Stimulated activated naive CD8-positive, alpha-beta T cell treated with anti-CD3 and anti-CD28 coated beads, Interleukin-15, amount 100 ng/mL, for 72 hours (primary cell): ENCODE measurements around the gene FGFBP1.

Source experiments
- ATAC-seq: fragments of 150-1000 bp; cut with Tn5 transposase; 2 replicates; pipeline ENCODE4 v1.10.0; 2021; ENCODE audit warnings: mild to moderate bottlenecking, moderate library complexity
- DNase-seq, 2 donors: peaks; one replicate each; pipeline ENCODE4 v3.0.0; 2021 to 2022
- H3K27ac Mint-ChIP-seq, 2 donors: one replicate each; pipeline ENCODE4 v1.8.0; 2022; ENCODE audit warnings: mild to moderate bottlenecking in 2 of 2, mixed read lengths in 2 of 2, moderate library complexity in 2 of 2
- H3K27me3 Mint-ChIP-seq: one replicate; pipeline ENCODE4 v1.8.0; 2022; ENCODE audit warnings: mixed read lengths
- H3K4me1 Mint-ChIP-seq: one replicate; pipeline ENCODE4 v1.8.0; 2022; ENCODE audit warnings: mild to moderate bottlenecking, mixed read lengths
- H3K4me3 Mint-ChIP-seq, 2 donors: one replicate each; pipeline ENCODE4 v1.8.0; 2022; ENCODE audit warnings: mild to moderate bottlenecking in 2 of 2, mixed read lengths in 2 of 2, moderate library complexity in 1 of 2
- H3K9me3 Mint-ChIP-seq, 2 donors: one replicate each; pipeline ENCODE4 v1.8.0; 2022; ENCODE audit warnings: mixed read lengths in 2 of 2

FGFBP1 gene

DNA sequence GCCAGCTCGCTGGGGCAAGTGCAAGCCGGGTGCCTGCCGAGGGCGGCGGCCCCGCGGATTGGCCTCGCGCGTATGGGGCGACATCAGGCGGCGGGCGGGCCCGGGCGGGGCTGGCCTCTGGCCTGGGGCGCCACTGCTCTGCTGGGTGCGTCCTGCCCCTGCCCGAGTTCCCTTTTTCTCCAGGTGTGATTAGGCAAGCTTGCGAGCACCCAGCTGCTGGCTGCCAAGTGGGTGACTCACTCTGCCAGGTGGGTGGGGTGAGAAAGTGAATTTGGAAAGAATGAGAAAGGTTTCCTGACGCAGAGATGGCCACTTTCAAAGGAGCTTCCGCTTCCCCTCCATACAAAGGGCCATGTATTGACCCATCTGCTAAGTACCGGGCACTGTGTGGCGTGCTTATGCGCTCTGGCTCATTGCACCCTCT is 32.5 kb downstream of the FGFBP1 start:
- peaks cover 37% of the 10 kb centered on the region for H3K27me3 Mint-ChIP-seq
- no peaks in the 10 kb centered on the region for H3K4me1 Mint-ChIP-seq
- peak in 1 of 2 donors; percentile 21 for DNase-seq
- H3K4me3 Mint-ChIP-seq, result no peak overlapping the region
- peaks cover 6 to 11% of the 10 kb centered on the region in 2 donors for H3K9me3 Mint-ChIP-seq
- ATAC-seq, result peak; percentile 70
- no peak overlapping the region for H3K27ac Mint-ChIP-seq

DNA sequence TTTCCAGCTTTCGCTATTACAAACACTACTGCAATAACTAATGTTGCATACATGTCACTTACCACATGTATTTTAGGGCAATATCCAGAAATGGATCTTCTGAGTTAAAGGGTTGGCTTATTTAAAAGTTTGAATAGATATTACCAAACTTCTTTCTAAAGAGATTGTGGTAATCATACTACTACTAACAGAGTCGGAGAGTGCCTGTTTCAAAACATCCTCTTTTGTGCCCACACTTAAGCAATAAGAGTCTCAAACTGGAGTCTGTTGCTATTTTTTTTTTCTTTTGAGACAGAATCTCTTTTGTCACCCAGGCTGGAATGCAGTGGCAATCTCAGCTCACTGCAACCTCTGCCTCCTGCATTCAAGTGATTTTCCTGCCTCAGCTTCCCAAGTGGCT is 35.8 kb downstream of the FGFBP1 start:
- Mint-ChIP-seq H3K27me3 (peaks cover 54% of the 10 kb centered on the region), H3K9me3 (peaks cover 6 to 11% of the 10 kb centered on the region in 2 donors), H3K27ac (no peak overlapping the region), H3K4me3 (no peak overlapping the region), H3K4me1 (no peaks in the 10 kb centered on the region)
- no peak for ATAC-seq
- no peak for DNase-seq

- Mint-ChIP-seq H3K4me3 (no peak overlapping the region), H3K4me1 (no peaks in the 10 kb centered on the region), H3K27me3 (peaks cover 54% of the 10 kb centered on the region), H3K27ac (no peak overlapping the region), H3K9me3 (peaks cover 6 to 11% of the 10 kb centered on the region in 2 donors)
- DNase-seq (no peak), ATAC-seq (peak; percentile 50)
Measured at GRCh38 chr4:15901998-15902397, 36.5 kb downstream of the FGFBP1 start.

DNA sequence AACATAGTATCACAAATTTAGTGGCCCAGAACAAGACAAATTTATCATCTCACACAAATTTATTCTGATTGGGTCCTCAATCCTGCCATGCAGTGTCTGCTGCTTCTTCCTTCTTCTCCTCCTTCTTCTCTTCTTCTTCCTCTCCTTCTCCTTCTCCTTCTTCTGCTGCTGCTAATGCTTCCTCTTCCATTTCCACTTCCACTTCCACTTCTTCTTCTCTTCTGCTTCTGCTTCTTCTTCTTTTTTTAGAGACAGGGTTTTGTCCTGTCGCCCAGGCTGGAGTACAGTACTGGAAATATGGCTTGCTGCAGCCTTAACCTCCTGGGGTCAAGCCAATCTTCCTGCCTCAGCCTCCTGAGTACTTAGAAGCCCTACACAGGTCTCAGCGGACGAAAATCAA is 37.5 kb downstream of the FGFBP1 start:
- peaks cover 54% of the 10 kb centered on the region for H3K27me3 Mint-ChIP-seq

DNA sequence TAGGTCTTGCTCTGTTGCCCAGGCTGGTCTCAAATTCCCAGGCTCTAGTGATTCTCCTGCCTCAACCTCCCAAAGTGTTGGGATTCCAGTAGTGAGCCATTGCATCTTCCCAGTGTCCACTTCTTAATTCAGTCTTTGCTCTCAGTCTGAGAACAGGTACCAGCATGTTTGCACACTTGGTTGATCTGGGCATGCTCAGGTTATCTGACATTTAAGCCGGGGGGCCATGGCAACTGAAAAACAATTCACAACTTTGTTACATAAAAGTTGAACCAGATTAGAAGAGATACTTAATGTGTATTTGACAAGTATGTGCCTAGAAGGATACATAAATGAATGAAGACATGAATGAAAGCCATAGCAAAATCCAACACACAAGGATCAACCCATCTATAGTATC is 39.0 kb downstream of the FGFBP1 start:
- H3K27me3 Mint-ChIP-seq, result peaks cover 52% of the 10 kb centered on the region
- ATAC-seq, result no peak
- H3K9me3 Mint-ChIP-seq, result peaks cover 2 to 5% of the 10 kb centered on the region in 2 donors
- H3K4me1 Mint-ChIP-seq, result peaks cover under 1% of the 10 kb centered on the region
- no peak for DNase-seq
- no peak overlapping the region for H3K27ac Mint-ChIP-seq
- no peak overlapping the region for H3K4me3 Mint-ChIP-seq

More for the DNA sequence above, 37.5 kb downstream of the FGFBP1 start:
- no peak for DNase-seq
- H3K9me3 Mint-ChIP-seq, result peaks cover 6 to 11% of the 10 kb centered on the region in 2 donors
- no peaks in the 10 kb centered on the region for H3K4me1 Mint-ChIP-seq
- no peak overlapping the region for H3K27ac Mint-ChIP-seq
- H3K4me3 Mint-ChIP-seq, result no peak overlapping the region
- no peak for ATAC-seq

DNA sequence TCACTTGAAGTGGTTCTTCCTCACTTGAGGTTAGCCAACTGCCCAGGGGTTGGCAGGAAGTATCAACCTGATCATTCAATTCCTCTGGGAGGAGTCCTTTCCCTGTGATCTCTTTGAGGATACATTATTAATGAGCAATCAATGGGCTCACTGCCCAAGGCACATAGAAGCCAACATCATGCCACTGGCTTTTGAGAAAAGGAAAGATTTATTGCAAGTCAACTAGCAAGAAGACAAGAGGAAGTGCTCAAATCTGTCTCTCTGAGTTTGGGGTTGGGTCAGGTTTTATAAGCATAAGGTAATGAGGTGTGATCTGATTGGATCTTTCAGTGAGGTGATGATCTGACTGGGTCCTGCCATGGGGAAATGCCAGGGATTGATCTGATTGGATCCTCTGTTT is 39.6 kb downstream of the FGFBP1 start:
- Mint-ChIP-seq H3K9me3 (no peaks in the 10 kb centered on the region), H3K4me1 (peaks cover 6% of the 10 kb centered on the region), H3K4me3 (no peak overlapping the region), H3K27ac (no peak overlapping the region), H3K27me3 (peaks cover 46% of the 10 kb centered on the region)
- ATAC-seq, result no peak
- no peak for DNase-seq

- DNase-seq (no peak), ATAC-seq (no peak)
- peaks cover 39% of the 10 kb centered on the region for H3K27me3 Mint-ChIP-seq
- no peak overlapping the region for H3K27ac Mint-ChIP-seq
- no peak overlapping the region for H3K4me3 Mint-ChIP-seq
- no peaks in the 10 kb centered on the region for H3K9me3 Mint-ChIP-seq
- peaks cover 8% of the 10 kb centered on the region for H3K4me1 Mint-ChIP-seq
Measured at GRCh38 chr4:15897577-15897976, 41.0 kb downstream of the FGFBP1 start.

- Mint-ChIP-seq H3K27ac (no peak overlapping the region), H3K9me3 (no peaks in the 10 kb centered on the region), H3K4me1 (peaks cover 26% of the 10 kb centered on the region), H3K4me3 (no peak overlapping the region), H3K27me3 (peaks cover 46% of the 10 kb centered on the region)
- DNase-seq (no peak), ATAC-seq (no peak)
Measured at GRCh38 chr4:15894921-15895916, 43.3 kb downstream of the FGFBP1 start.

- Mint-ChIP-seq H3K27ac (no peak overlapping the region), H3K27me3 (peaks cover 38% of the 10 kb centered on the region), H3K4me3 (no peak overlapping the region), H3K9me3 (no peaks in the 10 kb centered on the region), H3K4me1 (peaks cover 27% of the 10 kb centered on the region)
- no peak for DNase-seq
- ATAC-seq, result no peak
Measured at GRCh38 chr4:15894393-15894792, 44.1 kb downstream of the FGFBP1 start.

DNA sequence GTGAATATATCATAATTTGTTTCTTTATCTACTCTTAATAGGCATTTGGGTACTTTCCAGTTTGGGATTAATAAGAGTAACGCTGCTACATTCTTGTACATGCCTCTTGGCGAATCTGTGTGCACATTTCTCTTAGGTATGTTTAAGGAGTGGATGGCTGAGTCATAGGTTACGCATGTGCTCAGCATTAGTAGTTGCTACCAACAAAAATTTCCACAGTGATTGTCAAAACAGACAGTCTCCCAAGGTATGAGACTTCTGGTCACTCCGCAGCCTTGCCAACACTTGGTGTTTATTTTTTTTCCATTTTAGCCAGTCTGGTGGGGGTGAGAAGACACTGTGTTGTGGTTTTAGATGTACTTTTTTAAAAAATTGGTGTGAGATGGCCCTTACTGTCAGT is 44.6 kb downstream of the FGFBP1 start:
- no peak for ATAC-seq
- peaks cover 34% of the 10 kb centered on the region for H3K27me3 Mint-ChIP-seq
- H3K27ac Mint-ChIP-seq, result no peak overlapping the region
- no peak for DNase-seq
- H3K4me3 Mint-ChIP-seq, result no peak overlapping the region
- H3K9me3 Mint-ChIP-seq, result no peaks in the 10 kb centered on the region
- H3K4me1 Mint-ChIP-seq, result peaks cover 27% of the 10 kb centered on the region

- Mint-ChIP-seq H3K4me1 (peaks cover 33% of the 10 kb centered on the region), H3K27ac (no peak overlapping the region), H3K9me3 (no peaks in the 10 kb centered on the region), H3K27me3 (peaks cover 25% of the 10 kb centered on the region), H3K4me3 (no peak overlapping the region)
- no peak for DNase-seq
- ATAC-seq, result no peak
Measured at GRCh38 chr4:15891312-15891711, 47.2 kb downstream of the FGFBP1 start.

GRCh38 chr4:15890246-15890829 is 48.2 kb downstream of the FGFBP1 start:
- no peak for DNase-seq
- Mint-ChIP-seq H3K27ac (no peak overlapping the region), H3K9me3 (no peaks in the 10 kb centered on the region), H3K4me1 (peaks cover 33% of the 10 kb centered on the region), H3K27me3 (peaks cover 19% of the 10 kb centered on the region), H3K4me3 (no peak overlapping the region)
- ATAC-seq, result peak; percentile 59

DNA sequence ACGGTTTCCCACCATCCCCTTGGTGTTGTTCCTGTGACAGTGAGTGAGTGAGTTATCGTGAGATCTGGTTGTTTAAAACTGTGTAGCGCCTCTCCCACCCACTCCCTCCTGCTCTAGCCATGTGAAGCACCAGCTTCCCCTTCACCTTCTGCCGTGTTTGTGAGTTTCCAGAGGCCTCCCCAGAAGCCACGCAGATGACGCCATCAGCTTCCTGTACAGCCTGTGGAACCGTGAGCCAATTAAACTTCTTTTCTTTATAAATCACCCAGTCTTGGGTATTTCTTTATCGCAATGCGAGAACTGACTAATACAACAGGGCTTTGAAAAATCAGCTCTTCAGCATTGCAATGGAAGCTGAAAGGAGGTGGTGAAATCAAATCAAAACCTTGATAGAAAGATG is 50.0 kb downstream of the FGFBP1 start:
- DNase-seq (no peak), ATAC-seq (no peak)
- Mint-ChIP-seq H3K27me3 (peaks cover 27% of the 10 kb centered on the region), H3K4me3 (no peak overlapping the region), H3K9me3 (no peaks in the 10 kb centered on the region), H3K27ac (no peak overlapping the region), H3K4me1 (peaks cover 29% of the 10 kb centered on the region)
